Measurements from ENCODE around the gene CA11. TPM values are rescaled to one million over a fixed set of nuclear protein-coding genes. Genes with fewer than 3 reads are reported as not detected.

Gene CA11
- total and polyA plus RNA-seq, 2 of the 8 experiments (the other 6 are each of a cell fraction or from before 2014, with no cell fraction given), result 51.7 to 71.4 TPM

GRCh38 chr19:48616041-48616436 lies 29.9 kb downstream of the CA11 start:
- H2AFZ ChIP-seq (ENCODE audit: low read length), result no peak overlapping the region
- H3K9me3 ChIP-seq (ENCODE audit: insufficient read depth in 2 of 2, low read depth in 1 of 2, low read length in 1 of 2), result no peaks in the 10 kb centered on the region
- H3K4me3 ChIP-seq (ENCODE audit: extremely low read depth in 1 of 4, insufficient read depth in 2 of 4, low read depth in 3 of 4, low read length in 4 of 4), result no peak overlapping the region
- ChIA-PET POLR2A (ENCODE audit: partially characterized antibody) (interaction anchor here (0.9 to 30.9 kb wide), 25 partner anchors 3 to 258 kb away, joined by 3 to 788 read pairs (median 4); partner anchors contain the start of genes CA11, DBP, FAM83E and RPL18), CTCF (ENCODE audit: partially characterized antibody) (interaction anchor here (0.8 to 7.2 kb wide), 6 partner anchors 7 to 253 kb away, joined by 3 to 37 read pairs (median 6); partner anchors contain the start of gene SPACA4)
- H3K23ac ChIP-seq (ENCODE audit: insufficient read length), result no peak overlapping the region
- no peak overlapping the region for H4K5ac ChIP-seq (ENCODE audit: insufficient read length, low read depth, low read length)
- H3K9ac ChIP-seq (replicated peaks in 1 of 4; ENCODE audit: extremely low read depth in 1 of 4, low read depth in 3 of 4, low read length in 3 of 4), result peak overlapping the region in 3 of 4 experiments; percentile 13 to 26 (median 24); a peak in 3 of 7 replicates
- H3K18ac ChIP-seq (ENCODE audit: extremely low read depth, low read length), result no peak overlapping the region
- peak in 1 of 2 experiments; percentile 85; a peak in 2 of 3 replicates for TF ChIP-seq POLR2A (IDR thresholded peaks at IDR 0.05; ENCODE audit: control extremely low read depth in 1 of 2, low read depth in 2 of 2, low read length in 2 of 2)
- TF ChIP-seq POLR2AphosphoS5 (IDR thresholded peaks at IDR 0.05; ENCODE audit: low read depth, low read length), result peak; percentile 94
- TF ChIP-seq CTCF (IDR thresholded peaks at IDR 0.05; ENCODE audit: control extremely low read depth in 1 of 3, insufficient read depth in 1 of 3, low read depth in 1 of 3, low read length in 3 of 3), result no peak
- TF ChIP-seq TAF7 (optimal IDR thresholded peaks at IDR 0.05; ENCODE audit: borderline replicate concordance, low read depth, low read length), result no peak
- TF ChIP-seq ATF2 (IDR thresholded peaks at IDR 0.05; ENCODE audit: low read length), result no peak
- H2BK120ac ChIP-seq (replicated peaks; ENCODE audit: low read depth, low read length), result no peak overlapping the region
- no peak overlapping the region for H2AK5ac ChIP-seq (ENCODE audit: low read depth, low read length)
- H3K27ac ChIP-seq (ENCODE audit: low read depth, low read length), result peak overlapping the region; percentile 80
- H2BK12ac ChIP-seq (ENCODE audit: low read depth, low read length), result no peak overlapping the region; the same call in 1 of the 2 replicates
- H3K23me2 ChIP-seq (ENCODE audit: low read depth, low read length), result peaks cover 4% of the 10 kb centered on the region; the same call in 1 of the 2 replicates
- H4K20me1 ChIP-seq (replicated peaks in 1 of 2; ENCODE audit: control insufficient read depth in 1 of 2, insufficient read depth in 2 of 2, low read length in 2 of 2), result peaks cover 25 to 39% of the 10 kb centered on the region in 2 experiments
- peaks cover 20 to 31% of the 10 kb centered on the region in 2 experiments for H3K79me2 ChIP-seq (ENCODE audit: control insufficient read depth in 1 of 2, insufficient read depth in 2 of 2, low read length in 2 of 2)
- H3K27me3 ChIP-seq (replicated peaks in 1 of 4; ENCODE audit: control insufficient read depth in 3 of 4, extremely low read depth in 1 of 4, insufficient read depth in 3 of 4, low read length in 3 of 4), result no peaks in the 10 kb centered on the region
- peaks cover 3 to 45% (median 36%) of the 10 kb centered on the region in 4 experiments for H3K4me1 ChIP-seq (replicated peaks in 1 of 4; ENCODE audit: control insufficient read depth in 3 of 4, insufficient read depth in 4 of 4, low read length in 3 of 4)
- H2BK20ac ChIP-seq (ENCODE audit: low read length), result no peak overlapping the region
- DNase-seq (ENCODE audit: low read depth in 1 of 2, low spot score in 2 of 2) (no peak), FAIRE-seq (no peak)
- WGBS, 2 experiments (ENCODE audit: extremely low coverage in 1 of 2, insufficient coverage in 1 of 2, insufficient read length in 1 of 2, insufficient replicate concordance in 2 of 2, low coverage in 1 of 2, low lambda C conversion rate in 2 of 2, missing lambda C conversion rate in 1 of 2), result 94% methylated on average over 16 of the region's 16 CpGs; no CpG with 5 or more reads in 1 of the 2 experiments
- H3K4ac ChIP-seq (replicated peaks; ENCODE audit: insufficient read length, low read depth, low read length), result no peak overlapping the region
- peak overlapping the region; percentile 88 for H2BK5ac ChIP-seq (ENCODE audit: low read depth, low read length)
- no peak overlapping the region for H3K56ac ChIP-seq (replicated peaks; ENCODE audit: insufficient read length, low read depth, low read length)
- H4K91ac ChIP-seq (replicated peaks; ENCODE audit: insufficient read length, low read length), result no peak overlapping the region
- no peak overlapping the region for H2BK15ac ChIP-seq (ENCODE audit: low read length)
- H3K36me3 ChIP-seq (ENCODE audit: control insufficient read depth in 2 of 4, insufficient read depth in 4 of 4, low read length in 3 of 4), result peaks cover 17 to 32% (median 21%) of the 10 kb centered on the region in 4 experiments
- H3K14ac ChIP-seq (ENCODE audit: insufficient read length), result no peak overlapping the region
- H4K8ac ChIP-seq (ENCODE audit: extremely low read depth, insufficient read depth, low read length), result no peak overlapping the region
- H3K79me1 ChIP-seq (ENCODE audit: low read depth, low read length), result peaks cover 4% of the 10 kb centered on the region; the same call in 1 of the 2 replicates
- peak overlapping the region; percentile 64 to 66; a peak in 2 of 4 replicates for H3K4me2 ChIP-seq (ENCODE audit: insufficient read depth in 1 of 2, low read depth in 2 of 2, low read length in 2 of 2)

All from H1 (cell line).